Vagina (tissue), 2 donors: ENCODE measurements around the gene STXBP3.

Source experiments
- CTCF ChIP-seq, 3 experiments: fragments of 450-650 bp in 2 of 3; fragments of 200-600 bp in 1 of 3; sonication (generic) in 1 of 3; IDR thresholded peaks; one replicate each; pipeline ENCODE4 v1.5.1; 2017 to 2019; ENCODE audit warnings: antibody characterized with exemption in 3 of 3, mild to moderate bottlenecking in 2 of 3, moderate library complexity in 2 of 3
- POLR2A ChIP-seq, 2 donors: fragments of 450-650 bp; IDR thresholded peaks; one replicate each; pipeline ENCODE4 v1.6.1; 2017; ENCODE audit warnings: antibody characterized with exemption in 2 of 2, mild to moderate bottlenecking in 2 of 2, moderate library complexity in 2 of 2
- POLR2AphosphoS5 ChIP-seq, 2 donors: sonication (generic); formaldehyde crosslinking; IDR thresholded peaks; one replicate each; pipeline ENCODE4 v1.9.0; 2017; ENCODE audit warnings: antibody characterized with exemption in 2 of 2, mild to moderate bottlenecking in 2 of 2, low read depth in 1 of 2; ENCODE audit not compliant: insufficient read depth in 1 of 2

- TF ChIP-seq CTCF (IDR thresholded peaks at IDR 0.05) = no peak
- no peak for TF ChIP-seq POLR2AphosphoS5 (IDR thresholded peaks at IDR 0.05; ENCODE audit: insufficient read depth in 1 of 2, low read depth in 1 of 2)
- no peak for TF ChIP-seq POLR2A (IDR thresholded peaks at IDR 0.05)
These were observed 18.0 kb upstream of the STXBP3 start for GRCh38 chr1:108728327-108728923.
